Measurements from ENCODE around the gene NBAS. TPM values are rescaled to one million over a fixed set of nuclear protein-coding genes. Genes with fewer than 3 reads are reported as not detected.

The NBAS gene
- total RNA-seq, 4 donors from 2014 or later: 27.3 to 43.6 (median 28.4) TPM

- intact Hi-C loops (cut with DNase I; ENCODE audit: low total_unique reads): no loop called here
- Histone ChIP-seq H3K4me1 (peaks cover 0 to 10% of the 10 kb centered on the region in 2 donors), H3K36me3 (no peaks in the 10 kb centered on the region), H3K27me3 (no peaks in the 10 kb centered on the region), H3K27ac (no peak overlapping the region), H3K9me3 (no peaks in the 10 kb centered on the region), H3K4me3 (no peak overlapping the region)
- in situ Hi-C loops (cut with MboI; ENCODE audit: low sequenced_read_pairs in 4 of 4): no loop called here
- no peak for TF ChIP-seq CTCF (IDR thresholded peaks at IDR 0.05 in 4 of 5, conservative IDR thresholded peaks at IDR 0.05 in 1 of 5)
- no peak for TF ChIP-seq POLR2A (IDR thresholded peaks at IDR 0.05)
- DNase-seq: no peak
- ATAC-seq: no peak
Observed at GRCh38 chr2:15243762-15244161, 317.4 kb downstream of the NBAS start.

GRCh38 chr2:15242936-15243461, 318.1 kb downstream of the NBAS start:
- Histone ChIP-seq H3K36me3 (no peaks in the 10 kb centered on the region), H3K4me1 (peaks cover 0 to 10% of the 10 kb centered on the region in 2 donors), H3K27ac (no peak overlapping the region), H3K27me3 (no peaks in the 10 kb centered on the region), H3K4me3 (no peak overlapping the region), H3K9me3 (no peaks in the 10 kb centered on the region)
- ATAC-seq (no peak), DNase-seq (no peak)
- intact Hi-C loops (cut with DNase I; ENCODE audit: low total_unique reads): no loop called here
- TF ChIP-seq CTCF (IDR thresholded peaks at IDR 0.05 in 4 of 5, conservative IDR thresholded peaks at IDR 0.05 in 1 of 5) (no peak), POLR2A (IDR thresholded peaks at IDR 0.05) (no peak)
- in situ Hi-C loops (cut with MboI; ENCODE audit: low sequenced_read_pairs in 4 of 4): no loop called here

GRCh38 chr2:15241929-15242328, 319.2 kb downstream of the NBAS start:
- H3K36me3 ChIP-seq: no peaks in the 10 kb centered on the region
- DNase-seq: no peak
- peaks cover 0 to 10% of the 10 kb centered on the region in 2 donors for H3K4me1 ChIP-seq
- no peaks in the 10 kb centered on the region for H3K9me3 ChIP-seq
- H3K27me3 ChIP-seq: no peaks in the 10 kb centered on the region
- no peak for TF ChIP-seq CTCF (IDR thresholded peaks at IDR 0.05 in 4 of 5, conservative IDR thresholded peaks at IDR 0.05 in 1 of 5)
- no peak for TF ChIP-seq POLR2A (IDR thresholded peaks at IDR 0.05)
- intact Hi-C loops (cut with DNase I; ENCODE audit: low total_unique reads): no loop called here
- H3K4me3 ChIP-seq: no peak overlapping the region
- in situ Hi-C loops (cut with MboI; ENCODE audit: low sequenced_read_pairs in 4 of 4): no loop called here
- ATAC-seq: no peak
- no peak overlapping the region for H3K27ac ChIP-seq

GRCh38 chr2:15241201-15241600, 319.9 kb downstream of the NBAS start:
- Histone ChIP-seq H3K4me3 (no peak overlapping the region), H3K27me3 (no peaks in the 10 kb centered on the region), H3K27ac (no peak overlapping the region), H3K36me3 (no peaks in the 10 kb centered on the region), H3K9me3 (no peaks in the 10 kb centered on the region), H3K4me1 (peaks cover 0 to 10% of the 10 kb centered on the region in 2 donors)
- no peak for DNase-seq
- no peak for ATAC-seq
- intact Hi-C loops (cut with DNase I; ENCODE audit: low total_unique reads) (no loop called here), in situ Hi-C loops (cut with MboI; ENCODE audit: low sequenced_read_pairs in 4 of 4) (no loop called here)
- TF ChIP-seq CTCF (IDR thresholded peaks at IDR 0.05 in 4 of 5, conservative IDR thresholded peaks at IDR 0.05 in 1 of 5) (no peak), POLR2A (IDR thresholded peaks at IDR 0.05) (no peak)

GRCh38 chr2:15238028-15238427, 323.1 kb downstream of the NBAS start:
- DNase-seq: no peak
- no peaks in the 10 kb centered on the region for H3K27me3 ChIP-seq
- H3K9me3 ChIP-seq: no peaks in the 10 kb centered on the region
- in situ Hi-C loops (cut with MboI; ENCODE audit: low sequenced_read_pairs in 4 of 4): no loop called here
- H3K4me3 ChIP-seq: no peak overlapping the region
- TF ChIP-seq POLR2A (IDR thresholded peaks at IDR 0.05) (no peak), CTCF (IDR thresholded peaks at IDR 0.05 in 4 of 5, conservative IDR thresholded peaks at IDR 0.05 in 1 of 5) (no peak)
- intact Hi-C loops (cut with DNase I; ENCODE audit: low total_unique reads): no loop called here
- no peaks in the 10 kb centered on the region for H3K36me3 ChIP-seq
- no peak overlapping the region for H3K27ac ChIP-seq
- no peak for ATAC-seq
- peaks cover 0 to 5% of the 10 kb centered on the region in 2 donors for H3K4me1 ChIP-seq
